HG02970 (cell line): ENCODE data around the gene SLC23A3.

Experiments used
- ATAC-seq: cut with Tn5 transposase; IDR thresholded peaks from one replicate; pipeline ENCODE4 v1.9.1; 2021; ENCODE audit warnings: mild to moderate bottlenecking, moderate library complexity, moderate number of reproducible peaks; ENCODE audit not compliant: unreplicated experiment, low FRiP score

Gene SLC23A3

GRCh38 chr2:219116776-219117646 is 52.8 kb downstream of the SLC23A3 start:
- no peak for ATAC-seq

GRCh38 chr2:219112651-219113338 is 57.0 kb downstream of the SLC23A3 start:
- ATAC-seq: no peak

- no peak for ATAC-seq
These were observed 57.8 kb downstream of the SLC23A3 start for GRCh38 chr2:219112062-219112406.
